Measurements from ENCODE around the gene PLEKHM2. TPM values are rescaled to one million over a fixed set of nuclear protein-coding genes. Genes with fewer than 3 reads are reported as not detected.

PLEKHM2 gene
- total RNA-seq, 1 experiment from 2014 or later: 79.6 TPM

GRCh38 chr1:15777909-15778707, 94.0 kb downstream of the PLEKHM2 start:
- DNase-seq: no peak
- Histone ChIP-seq H3K4me3 (ENCODE audit: insufficient read depth, low read depth, low read length) (no peak overlapping the region), H3K27me3 (ENCODE audit: control insufficient read depth, insufficient read depth, low read length) (no peaks in the 10 kb centered on the region), H3K36me3 (replicated peaks; ENCODE audit: control insufficient read depth, insufficient read depth, low read length) (peaks cover 47% of the 10 kb centered on the region)

Other genes with a start within 250 kb of the PLEKHM2 start
- gene CTRC, start 245.9 kb upstream of the PLEKHM2 start, total RNA-seq (2014; rRNA removed; shearing (Covaris generic)): not detected in 2 replicates
- not detected in 2 replicates for gene CELA2A, start 227.6 kb upstream of the PLEKHM2 start, total RNA-seq (2014; rRNA removed; shearing (Covaris generic))
- not detected in 2 replicates for gene CELA2B, start 208.2 kb upstream of the PLEKHM2 start, total RNA-seq (2014; rRNA removed; shearing (Covaris generic))
- gene CASP9, start 160.1 kb upstream of the PLEKHM2 start, total RNA-seq (2014; rRNA removed; shearing (Covaris generic)): 14.1 and 15.0 TPM in 2 replicates
- gene DNAJC16, start 157.5 kb upstream of the PLEKHM2 start, total RNA-seq (2014; rRNA removed; shearing (Covaris generic)): 14.7 and 15.7 TPM in 2 replicates
- 6.9 and 7.8 TPM in 2 replicates for gene AGMAT, start 99.3 kb upstream of the PLEKHM2 start, total RNA-seq (2014; rRNA removed; shearing (Covaris generic))
- gene DDI2, start 66.9 kb upstream of the PLEKHM2 start, total RNA-seq (2014; rRNA removed; shearing (Covaris generic)): 19.4 and 19.7 TPM in 2 replicates
- gene SLC25A34, start 51.9 kb downstream of the PLEKHM2 start, total RNA-seq (2014; rRNA removed; shearing (Covaris generic)): 0.70 and 1.7 TPM in 2 replicates
- gene TMEM82, start 58.2 kb downstream of the PLEKHM2 start, total RNA-seq (2014; rRNA removed; shearing (Covaris generic)): 1.00 and 2.2 TPM in 2 replicates
- gene FBLIM1, start 74.5 kb downstream of the PLEKHM2 start, total RNA-seq (2014; rRNA removed; shearing (Covaris generic)): 91.0 and 95.6 TPM in 2 replicates
- gene UQCRHL, start 123.3 kb downstream of the PLEKHM2 start, total RNA-seq (2014; rRNA removed; shearing (Covaris generic)): 9.3 and 14.5 TPM in 2 replicates
- gene SPEN, start 163.4 kb downstream of the PLEKHM2 start, total RNA-seq (2014; rRNA removed; shearing (Covaris generic)): 19.9 and 32.9 TPM in 2 replicates

All from H7 (cell line).